Skeletal muscle satellite cell (primary cell): ENCODE measurements around the gene MINDY3.

Experiments
- H3K27me3 ChIP-seq: 2 replicates; pipeline ENCODE4 v1.7.0; 2013; ENCODE audit warnings: low read length; ENCODE audit not compliant: control insufficient read depth, insufficient read depth
- H3K36me3 ChIP-seq: 2 replicates; pipeline ENCODE4 v1.7.0; 2013; ENCODE audit warnings: mild to moderate bottlenecking, control low read depth, low read length; ENCODE audit not compliant: insufficient read depth
- H3K4me1 ChIP-seq: 2 replicates; pipeline ENCODE4 v1.7.0; 2013; ENCODE audit warnings: low read length; ENCODE audit not compliant: control insufficient read depth, insufficient read depth
- H3K4me2 ChIP-seq: 2 replicates; pipeline ENCODE4 v1.7.0; 2013; ENCODE audit warnings: mild to moderate bottlenecking, low read length
- H3K4me3 ChIP-seq: 2 replicates; pipeline ENCODE4 v1.7.0; 2013; ENCODE audit warnings: low read length
- H3K9ac ChIP-seq: 2 replicates; pipeline ENCODE4 v1.7.0; 2013; ENCODE audit warnings: mild to moderate bottlenecking, low read depth, low read length, moderate library complexity
- H3K9me3 ChIP-seq: replicated peaks from 2 replicates; pipeline ENCODE4 v1.7.0; 2013; ENCODE audit warnings: mild to moderate bottlenecking, control low read depth, low read length

MINDY3 gene

GRCh38 chr10:15822131-15822530 is 38.2 kb downstream of the MINDY3 start:
- H3K9ac ChIP-seq, result no peak overlapping the region
- H3K36me3 ChIP-seq, result peaks cover 17% of the 10 kb centered on the region
- no peak overlapping the region for H3K4me2 ChIP-seq
- H3K27me3 ChIP-seq, result no peaks in the 10 kb centered on the region
- no peaks in the 10 kb centered on the region for H3K4me1 ChIP-seq
- no peak overlapping the region for H3K4me3 ChIP-seq
- no peaks in the 10 kb centered on the region for H3K9me3 ChIP-seq

GRCh38 chr10:15821046-15821683 is 39.1 kb downstream of the MINDY3 start:
- Histone ChIP-seq H3K36me3 (peaks cover 17% of the 10 kb centered on the region), H3K4me1 (no peaks in the 10 kb centered on the region), H3K9ac (no peak overlapping the region), H3K27me3 (no peaks in the 10 kb centered on the region), H3K4me3 (no peak overlapping the region), H3K9me3 (no peaks in the 10 kb centered on the region), H3K4me2 (no peak overlapping the region)

- no peak overlapping the region for H3K4me3 ChIP-seq
- H3K27me3 ChIP-seq, result no peaks in the 10 kb centered on the region
- H3K9me3 ChIP-seq, result no peaks in the 10 kb centered on the region
- no peak overlapping the region for H3K9ac ChIP-seq
- H3K36me3 ChIP-seq, result peaks cover 16% of the 10 kb centered on the region
- H3K4me1 ChIP-seq, result no peaks in the 10 kb centered on the region
- no peak overlapping the region for H3K4me2 ChIP-seq
These were observed 42.8 kb downstream of the MINDY3 start for GRCh38 chr10:15817409-15818046.

GRCh38 chr10:15815242-15815885 is 44.9 kb downstream of the MINDY3 start:
- Histone ChIP-seq H3K4me1 (no peaks in the 10 kb centered on the region), H3K27me3 (no peaks in the 10 kb centered on the region), H3K9ac (no peak overlapping the region), H3K9me3 (no peaks in the 10 kb centered on the region), H3K36me3 (peaks cover 9% of the 10 kb centered on the region), H3K4me3 (no peak overlapping the region), H3K4me2 (no peak overlapping the region)

GRCh38 chr10:15814565-15814964 is 45.7 kb downstream of the MINDY3 start:
- no peak overlapping the region for H3K4me2 ChIP-seq
- no peak overlapping the region for H3K9ac ChIP-seq
- no peaks in the 10 kb centered on the region for H3K4me1 ChIP-seq
- H3K9me3 ChIP-seq, result no peaks in the 10 kb centered on the region
- H3K36me3 ChIP-seq, result peaks cover 5% of the 10 kb centered on the region
- no peak overlapping the region for H3K4me3 ChIP-seq
- H3K27me3 ChIP-seq, result no peaks in the 10 kb centered on the region

GRCh38 chr10:15813415-15813814 is 46.9 kb downstream of the MINDY3 start:
- no peak overlapping the region for H3K9ac ChIP-seq
- no peaks in the 10 kb centered on the region for H3K9me3 ChIP-seq
- no peaks in the 10 kb centered on the region for H3K4me1 ChIP-seq
- peaks cover 8% of the 10 kb centered on the region for H3K36me3 ChIP-seq
- H3K4me2 ChIP-seq, result no peak overlapping the region
- H3K27me3 ChIP-seq, result no peaks in the 10 kb centered on the region
- no peak overlapping the region for H3K4me3 ChIP-seq

- no peaks in the 10 kb centered on the region for H3K4me1 ChIP-seq
- H3K4me2 ChIP-seq, result no peak overlapping the region
- H3K9ac ChIP-seq, result no peak overlapping the region
- H3K36me3 ChIP-seq, result peaks cover 12% of the 10 kb centered on the region
- H3K4me3 ChIP-seq, result no peak overlapping the region
- H3K9me3 ChIP-seq, result no peaks in the 10 kb centered on the region
- no peaks in the 10 kb centered on the region for H3K27me3 ChIP-seq
These were observed 50.9 kb downstream of the MINDY3 start for GRCh38 chr10:15809450-15809849.

- no peak overlapping the region for H3K9ac ChIP-seq
- peaks cover 11% of the 10 kb centered on the region for H3K36me3 ChIP-seq
- no peak overlapping the region for H3K4me3 ChIP-seq
- H3K9me3 ChIP-seq, result no peaks in the 10 kb centered on the region
- H3K4me2 ChIP-seq, result no peak overlapping the region
- no peaks in the 10 kb centered on the region for H3K27me3 ChIP-seq
- no peaks in the 10 kb centered on the region for H3K4me1 ChIP-seq
These were observed 52.0 kb downstream of the MINDY3 start for GRCh38 chr10:15808204-15808797.

GRCh38 chr10:15805395-15806058 is 54.8 kb downstream of the MINDY3 start:
- Histone ChIP-seq H3K27me3 (no peaks in the 10 kb centered on the region), H3K9me3 (no peaks in the 10 kb centered on the region), H3K4me3 (no peak overlapping the region), H3K9ac (no peak overlapping the region), H3K36me3 (peaks cover 11% of the 10 kb centered on the region), H3K4me1 (no peaks in the 10 kb centered on the region), H3K4me2 (no peak overlapping the region)

- Histone ChIP-seq H3K9me3 (no peaks in the 10 kb centered on the region), H3K36me3 (peaks cover 8% of the 10 kb centered on the region), H3K27me3 (no peaks in the 10 kb centered on the region), H3K4me2 (no peak overlapping the region), H3K4me1 (no peaks in the 10 kb centered on the region), H3K4me3 (no peak overlapping the region), H3K9ac (no peak overlapping the region)
These were observed 56.2 kb downstream of the MINDY3 start for GRCh38 chr10:15804109-15804508.

- H3K4me3 ChIP-seq, result no peak overlapping the region
- H3K36me3 ChIP-seq, result peaks cover 8% of the 10 kb centered on the region
- no peaks in the 10 kb centered on the region for H3K9me3 ChIP-seq
- no peaks in the 10 kb centered on the region for H3K27me3 ChIP-seq
- H3K9ac ChIP-seq, result no peak overlapping the region
- no peaks in the 10 kb centered on the region for H3K4me1 ChIP-seq
- no peak overlapping the region for H3K4me2 ChIP-seq
These were observed 57.8 kb downstream of the MINDY3 start for GRCh38 chr10:15802375-15802949.
